Retinal pigment epithelial cell (primary cell): ENCODE data around the gene GABBR2.
A peak's percentile ranks its signal among the peaks of the same experiment; 100 is the strongest.

Source experiments
- DNase-seq: peaks from one replicate; pipeline ENCODE4 v3.0.0-alpha.2; 2010; ENCODE audit warnings: low read depth
- H3K4me3 ChIP-seq: 2 replicates; pipeline ENCODE4 v1.5.1; 2011; ENCODE audit warnings: mild to moderate bottlenecking, low read length, control low read depth, moderate library complexity
- CTCF ChIP-seq: conservative IDR thresholded peaks from 2 replicates; pipeline ENCODE4 v1.5.1; 2011; ENCODE audit warnings: low read depth, low read length, control low read depth, inconsistent platforms

The GABBR2 gene

GRCh38 chr9:98416294-98417248 lies 292.2 kb downstream of the GABBR2 start:
- no peak for TF ChIP-seq CTCF
- no peak overlapping the region for H3K4me3 ChIP-seq
- no peak for DNase-seq

- no peak for TF ChIP-seq CTCF
- no peak overlapping the region for H3K4me3 ChIP-seq
- DNase-seq, result no peak
Observed at GRCh38 chr9:98415782-98416181, 293.0 kb downstream of the GABBR2 start.

GRCh38 chr9:98413084-98413483 lies 295.7 kb downstream of the GABBR2 start:
- H3K4me3 ChIP-seq, result no peak overlapping the region
- DNase-seq, result no peak
- no peak for TF ChIP-seq CTCF

GRCh38 chr9:98412101-98412842 lies 296.5 kb downstream of the GABBR2 start:
- DNase-seq, result no peak
- H3K4me3 ChIP-seq, result no peak overlapping the region
- TF ChIP-seq CTCF, result no peak

- peak; percentile 21 for DNase-seq
- peak; percentile 47 for TF ChIP-seq CTCF
Observed at GRCh38 chr9:98410185-98410697, 298.5 kb downstream of the GABBR2 start.

GRCh38 chr9:98409719-98410118 lies 299.0 kb downstream of the GABBR2 start:
- DNase-seq, result no peak
- TF ChIP-seq CTCF, result no peak
- H3K4me3 ChIP-seq, result no peak overlapping the region

More at GRCh38 chr9:98410185-98410697, 298.5 kb downstream of the GABBR2 start:
- H3K4me3 ChIP-seq, result no peak overlapping the region
